ENCODE data around the gene TBC1D7.

The TBC1D7 gene

GRCh38 chr6:13362412-13362811 lies 34.1 kb upstream of the TBC1D7 start:
- DNase-seq (ENCODE audit: low read depth), result no peak
- TF ChIP-seq CTCF (IDR thresholded peaks at IDR 0.05; ENCODE audit: low read depth, low read length) (no peak), MAX (IDR thresholded peaks at IDR 0.05; ENCODE audit: low read depth, low read length) (no peak), POLR2A (IDR thresholded peaks at IDR 0.05; ENCODE audit: extremely low read depth, insufficient read length) (no peak), MYC (IDR thresholded peaks at IDR 0.05; ENCODE audit: low read depth, low read length) (no peak)

GRCh38 chr6:13360671-13361540 lies 32.6 kb upstream of the TBC1D7 start:
- peak; percentile 78 for DNase-seq (ENCODE audit: low read depth)
- TF ChIP-seq POLR2A (IDR thresholded peaks at IDR 0.05; ENCODE audit: extremely low read depth, insufficient read length) (no peak), MYC (IDR thresholded peaks at IDR 0.05; ENCODE audit: low read depth, low read length) (no peak), CTCF (IDR thresholded peaks at IDR 0.05; ENCODE audit: low read depth, low read length) (no peak), MAX (IDR thresholded peaks at IDR 0.05; ENCODE audit: low read depth, low read length) (no peak)
- H3K4me3 ChIP-seq (ENCODE audit: low read depth, low read length), result no peak overlapping the region

More at GRCh38 chr6:13362412-13362811, 34.1 kb upstream of the TBC1D7 start:
- no peak overlapping the region for H3K4me3 ChIP-seq (ENCODE audit: low read depth, low read length)

GRCh38 chr6:13359287-13359686 lies 30.9 kb upstream of the TBC1D7 start:
- TF ChIP-seq CTCF (IDR thresholded peaks at IDR 0.05; ENCODE audit: low read depth, low read length), result no peak
- no peak for TF ChIP-seq MYC (IDR thresholded peaks at IDR 0.05; ENCODE audit: low read depth, low read length)
- TF ChIP-seq POLR2A (IDR thresholded peaks at IDR 0.05; ENCODE audit: extremely low read depth, insufficient read length), result no peak
- no peak for TF ChIP-seq MAX (IDR thresholded peaks at IDR 0.05; ENCODE audit: low read depth, low read length)
- no peak overlapping the region for H3K4me3 ChIP-seq (ENCODE audit: low read depth, low read length)
- DNase-seq (ENCODE audit: low read depth), result no peak

GRCh38 chr6:13358511-13358910 lies 30.2 kb upstream of the TBC1D7 start:
- TF ChIP-seq CTCF (IDR thresholded peaks at IDR 0.05; ENCODE audit: low read depth, low read length), result no peak
- no peak for TF ChIP-seq MYC (IDR thresholded peaks at IDR 0.05; ENCODE audit: low read depth, low read length)
- no peak for TF ChIP-seq MAX (IDR thresholded peaks at IDR 0.05; ENCODE audit: low read depth, low read length)
- no peak for TF ChIP-seq POLR2A (IDR thresholded peaks at IDR 0.05; ENCODE audit: extremely low read depth, insufficient read length)
- H3K4me3 ChIP-seq (ENCODE audit: low read depth, low read length), result no peak overlapping the region
- DNase-seq (ENCODE audit: low read depth), result peak; percentile 34

GRCh38 chr6:13357551-13358075 lies 29.3 kb upstream of the TBC1D7 start:
- DNase-seq (ENCODE audit: low read depth), result no peak
- no peak overlapping the region for H3K4me3 ChIP-seq (ENCODE audit: low read depth, low read length)
- TF ChIP-seq CTCF (IDR thresholded peaks at IDR 0.05; ENCODE audit: low read depth, low read length), result no peak
- TF ChIP-seq MYC (IDR thresholded peaks at IDR 0.05; ENCODE audit: low read depth, low read length), result no peak
- no peak for TF ChIP-seq MAX (IDR thresholded peaks at IDR 0.05; ENCODE audit: low read depth, low read length)
- TF ChIP-seq POLR2A (IDR thresholded peaks at IDR 0.05; ENCODE audit: extremely low read depth, insufficient read length), result no peak

Measured in NB4 (cell line).